Keratinocyte (primary cell): ENCODE results near the gene CFAP43. TPM values are rescaled to one million over a fixed set of nuclear protein-coding genes. Genes with fewer than 3 reads are reported as not detected.
A peak's percentile ranks its signal among the peaks of the same experiment; 100 is the strongest.

ENCODE experiments used
- DNase-seq: peaks from one replicate; pipeline ENCODE4 v3.0.0-alpha.2; 2011; ENCODE audit warnings: low read depth, missing footprints, low spot score
- FAIRE-seq: peaks from 2 replicates; lab custom pipeline; 2011; peaks lifted over from hg19 to GRCh38; lab: Jason Lieb, UNC
- H2AFZ ChIP-seq: 2 replicates; pipeline ENCODE4 v1.6.0; 2012; ENCODE audit warnings: low read length, control low read depth, inconsistent platforms; ENCODE audit not compliant: control insufficient read depth
- H3K27ac ChIP-seq: 2 replicates; pipeline ENCODE4 v1.5.1; 2011; ENCODE audit warnings: low read length; ENCODE audit not compliant: control insufficient read depth, insufficient read depth
- H3K27me3 ChIP-seq: 3 replicates; pipeline ENCODE4 v1.6.0; 2011; ENCODE audit warnings: low read length; ENCODE audit not compliant: control insufficient read depth, insufficient read depth; ENCODE audit errors: extremely low read depth
- H3K36me3 ChIP-seq, 2 experiments: 2 replicates in 1 of 2; 3 replicates in 1 of 2; pipeline ENCODE4 v1.5.1; 2011; ENCODE audit warnings: low read length in 2 of 2, mild to moderate bottlenecking in 1 of 2; ENCODE audit not compliant: control insufficient read depth in 2 of 2, insufficient read depth in 2 of 2; ENCODE audit errors: extremely low read depth in 1 of 2
- H3K4me1 ChIP-seq: 3 replicates; pipeline ENCODE4 v1.5.1; 2011; ENCODE audit warnings: low read length; ENCODE audit not compliant: control insufficient read depth, insufficient read depth; ENCODE audit errors: extremely low read depth
- H3K4me2 ChIP-seq: 3 replicates; pipeline ENCODE4 v1.6.0; 2011; ENCODE audit warnings: low read depth, low read length; ENCODE audit not compliant: control insufficient read depth, insufficient read depth; ENCODE audit errors: extremely low read depth
- H3K4me3 ChIP-seq, 3 experiments: fragments of 200-600 bp in 1 of 3; sonication (generic) in 1 of 3; 2 replicates in 2 of 3; 3 replicates in 1 of 3; pipeline ENCODE4 v1.5.1; 2011 to 2016; ENCODE audit warnings: low read length in 3 of 3, mild to moderate bottlenecking in 3 of 3, control low read depth in 2 of 3, inconsistent platforms in 1 of 3, low read depth in 1 of 3, mixed read lengths in 1 of 3, mixed run types in 1 of 3, moderate library complexity in 1 of 3; ENCODE audit not compliant: control insufficient read depth in 2 of 3, insufficient read depth in 2 of 3; ENCODE audit errors: extremely low read depth in 1 of 3
- H3K79me2 ChIP-seq: 2 replicates; pipeline ENCODE4 v1.6.0; 2012; ENCODE audit warnings: low read length; ENCODE audit not compliant: control insufficient read depth, insufficient read depth
- H3K9ac ChIP-seq: 3 replicates; pipeline ENCODE4 v1.6.0; 2011; ENCODE audit warnings: low read length; ENCODE audit not compliant: control insufficient read depth, insufficient read depth; ENCODE audit errors: extremely low read depth
- H3K9me1 ChIP-seq: 3 replicates; pipeline ENCODE4 v1.6.0; 2011; ENCODE audit warnings: low read length; ENCODE audit not compliant: control insufficient read depth, insufficient read depth; ENCODE audit errors: extremely low read depth
- H3K9me3 ChIP-seq: 2 replicates; pipeline ENCODE4 v1.5.1; 2012; ENCODE audit warnings: low read depth, low read length; ENCODE audit not compliant: control insufficient read depth
- H4K20me1 ChIP-seq: 3 replicates; pipeline ENCODE4 v1.6.0; 2011; ENCODE audit warnings: low read length; ENCODE audit not compliant: control insufficient read depth, insufficient read depth; ENCODE audit errors: extremely low read depth
- EZH2 ChIP-seq: IDR thresholded peaks from one replicate; pipeline ENCODE4 v1.6.1; 2012; ENCODE audit warnings: inconsistent platforms, mild to moderate bottlenecking, low read length, moderate library complexity
- dilution Hi-C: fragments of 300-500 bp; cut with MboI; formaldehyde crosslinking; loops from one replicate; pipeline ENCODE4 v1.7.0; 2020; ENCODE audit warnings: low sequenced_read_pairs; ENCODE audit not compliant: extremely low pct_ligation_motif_present
- polyA plus RNA-seq, 5 experiments: library from polyadenylated mRNA; depleted of rRNA in 3 of 5; stranded (reverse) in 3 of 5; stranded (forward) in 1 of 5; unstranded in 1 of 5; fragments of >200 nt; gene quantifications; 1 replicate in 1 of 5; 2 replicates in 3 of 5; 3 replicates in 1 of 5; pipeline versions ENCODE4 v1.2.1 to v1.2.3, GENCODE V29; 2011 to 2012; ENCODE audit warnings: missing spikeins in 2 of 5, low read depth in 1 of 5, low replicate concordance in 1 of 5
- TF ChIP-seq, protein P1 (sequence below), 3 experiments: IDR thresholded peaks in 1 of 3; conservative IDR thresholded peaks in 1 of 3; optimal IDR thresholded peaks in 1 of 3; 2 replicates in 2 of 3; 3 replicates in 1 of 3; pipeline versions ENCODE3 to v1.5.1; 2011; ENCODE audit warnings: low read length in 3 of 3, mild to moderate bottlenecking in 3 of 3, moderate library complexity in 2 of 3, control low read depth in 1 of 3, inconsistent platforms in 1 of 3; ENCODE audit not compliant: insufficient read depth in 2 of 3; ENCODE audit errors: extremely low read depth in 1 of 3

Gene CFAP43
- polyA plus RNA-seq, 1 donor (not counting 4 experiments of a cell fraction or from before 2014, with no cell fraction given) = 0.25 TPM

GRCh38 chr10:104099269-104099668 is 132.9 kb downstream of the CFAP43 start:
- H3K9me1 ChIP-seq = no peaks in the 10 kb centered on the region
- H3K27ac ChIP-seq = peak overlapping the region; percentile 86
- H3K36me3 ChIP-seq = no peaks in the 10 kb centered on the region
- H3K27me3 ChIP-seq = no peaks in the 10 kb centered on the region
- no peaks in the 10 kb centered on the region for H3K79me2 ChIP-seq
- FAIRE-seq (no peak), DNase-seq (no peak)
- dilution Hi-C loops = no loop called here
- peak overlapping the region in 1 of 3 experiments; percentile 19 for H3K4me3 ChIP-seq
- TF ChIP-seq, protein P1, sequence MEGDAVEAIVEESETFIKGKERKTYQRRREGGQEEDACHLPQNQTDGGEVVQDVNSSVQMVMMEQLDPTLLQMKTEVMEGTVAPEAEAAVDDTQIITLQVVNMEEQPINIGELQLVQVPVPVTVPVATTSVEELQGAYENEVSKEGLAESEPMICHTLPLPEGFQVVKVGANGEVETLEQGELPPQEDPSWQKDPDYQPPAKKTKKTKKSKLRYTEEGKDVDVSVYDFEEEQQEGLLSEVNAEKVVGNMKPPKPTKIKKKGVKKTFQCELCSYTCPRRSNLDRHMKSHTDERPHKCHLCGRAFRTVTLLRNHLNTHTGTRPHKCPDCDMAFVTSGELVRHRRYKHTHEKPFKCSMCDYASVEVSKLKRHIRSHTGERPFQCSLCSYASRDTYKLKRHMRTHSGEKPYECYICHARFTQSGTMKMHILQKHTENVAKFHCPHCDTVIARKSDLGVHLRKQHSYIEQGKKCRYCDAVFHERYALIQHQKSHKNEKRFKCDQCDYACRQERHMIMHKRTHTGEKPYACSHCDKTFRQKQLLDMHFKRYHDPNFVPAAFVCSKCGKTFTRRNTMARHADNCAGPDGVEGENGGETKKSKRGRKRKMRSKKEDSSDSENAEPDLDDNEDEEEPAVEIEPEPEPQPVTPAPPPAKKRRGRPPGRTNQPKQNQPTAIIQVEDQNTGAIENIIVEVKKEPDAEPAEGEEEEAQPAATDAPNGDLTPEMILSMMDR (optimal IDR thresholded peaks at IDR 0.05 in 1 of 3, IDR thresholded peaks at IDR 0.05 in 1 of 3, conservative IDR thresholded peaks at IDR 0.05 in 1 of 3; ENCODE audit: extremely low read depth in 1 of 3, insufficient read depth in 2 of 3, low read length in 3 of 3) = no peak
- no peak for TF ChIP-seq EZH2
- no peaks in the 10 kb centered on the region for H4K20me1 ChIP-seq
- no peak overlapping the region for H2AFZ ChIP-seq
- H3K4me2 ChIP-seq = peak overlapping the region; percentile 58
- peak overlapping the region; percentile 43 for H3K9ac ChIP-seq
- peaks cover 10% of the 10 kb centered on the region for H3K9me3 ChIP-seq
- H3K4me1 ChIP-seq = peaks cover 19% of the 10 kb centered on the region

DNA sequence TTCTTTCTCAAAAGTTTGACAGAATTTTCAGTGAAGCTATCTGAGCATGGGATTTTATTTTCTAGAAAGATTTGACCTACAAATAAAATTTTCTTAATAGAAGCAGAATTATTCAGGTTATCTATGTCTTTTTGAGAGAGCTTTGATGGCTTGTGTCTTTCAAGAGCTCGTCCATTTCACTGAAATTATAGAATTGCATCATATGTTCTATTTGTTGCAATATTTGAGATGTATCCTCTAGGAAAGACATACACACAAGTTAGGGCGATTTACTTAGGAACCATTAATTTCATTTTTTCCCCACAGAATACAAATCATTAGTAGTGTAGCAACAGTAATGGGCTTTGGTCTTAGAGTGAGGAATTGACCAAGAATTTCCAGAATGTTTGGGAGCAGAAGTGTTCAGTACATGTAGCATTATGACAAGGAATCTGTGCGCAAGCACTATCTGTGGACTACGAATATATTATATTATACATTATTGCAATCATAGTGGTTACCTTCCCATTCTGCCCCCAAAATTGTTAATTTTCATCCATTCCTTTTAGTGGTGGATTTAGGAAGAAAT is 133.7 kb downstream of the CFAP43 start:
- no peak overlapping the region for H3K9ac ChIP-seq
- TF ChIP-seq, protein P1 (optimal IDR thresholded peaks at IDR 0.05 in 1 of 3, IDR thresholded peaks at IDR 0.05 in 1 of 3, conservative IDR thresholded peaks at IDR 0.05 in 1 of 3; ENCODE audit: extremely low read depth in 1 of 3, insufficient read depth in 2 of 3, low read length in 3 of 3) = no peak
- no peak for TF ChIP-seq EZH2
- H3K9me3 ChIP-seq = peaks cover 12% of the 10 kb centered on the region
- H3K27me3 ChIP-seq = no peaks in the 10 kb centered on the region
- dilution Hi-C loops = no loop called here
- no peaks in the 10 kb centered on the region for H3K9me1 ChIP-seq
- no peaks in the 10 kb centered on the region for H3K36me3 ChIP-seq
- FAIRE-seq (peak; percentile 44), DNase-seq (no peak)
- no peak overlapping the region for H3K4me3 ChIP-seq
- no peaks in the 10 kb centered on the region for H4K20me1 ChIP-seq
- peaks cover 19% of the 10 kb centered on the region for H3K4me1 ChIP-seq
- peak overlapping the region; percentile 38 for H2AFZ ChIP-seq
- peak overlapping the region; percentile 86 for H3K27ac ChIP-seq
- H3K79me2 ChIP-seq = no peaks in the 10 kb centered on the region
- no peak overlapping the region for H3K4me2 ChIP-seq
